Keratinocyte (primary cell): ENCODE measurements around the gene FXN. TPM values are rescaled to one million over a fixed set of nuclear protein-coding genes. Genes with fewer than 3 reads are reported as not detected.
A peak's percentile ranks its signal among the peaks of the same experiment; 100 is the strongest.
"Not testable (repeated sequence)": the region's sequence is repeated elsewhere in the genome, so short reads cannot be mapped to it uniquely, and the experiment has no call there.

Source experiments
- DNase-seq: peaks from one replicate; pipeline ENCODE4 v3.0.0-alpha.2; 2011; ENCODE audit warnings: low read depth, missing footprints, low spot score
- FAIRE-seq: peaks from 2 replicates; lab custom pipeline; 2011; peaks lifted over from hg19 to GRCh38; lab: Jason Lieb, UNC
- H2AFZ ChIP-seq: 2 replicates; pipeline ENCODE4 v1.6.0; 2012; ENCODE audit warnings: low read length, control low read depth, inconsistent platforms; ENCODE audit not compliant: control insufficient read depth
- H3K27ac ChIP-seq: 2 replicates; pipeline ENCODE4 v1.5.1; 2011; ENCODE audit warnings: low read length; ENCODE audit not compliant: control insufficient read depth, insufficient read depth
- H3K27me3 ChIP-seq: 3 replicates; pipeline ENCODE4 v1.6.0; 2011; ENCODE audit warnings: low read length; ENCODE audit not compliant: control insufficient read depth, insufficient read depth; ENCODE audit errors: extremely low read depth
- H3K36me3 ChIP-seq, 2 experiments: 2 replicates in 1 of 2; 3 replicates in 1 of 2; pipeline ENCODE4 v1.5.1; 2011; ENCODE audit warnings: low read length in 2 of 2, mild to moderate bottlenecking in 1 of 2; ENCODE audit not compliant: control insufficient read depth in 2 of 2, insufficient read depth in 2 of 2; ENCODE audit errors: extremely low read depth in 1 of 2
- H3K4me1 ChIP-seq: 3 replicates; pipeline ENCODE4 v1.5.1; 2011; ENCODE audit warnings: low read length; ENCODE audit not compliant: control insufficient read depth, insufficient read depth; ENCODE audit errors: extremely low read depth
- H3K4me2 ChIP-seq: 3 replicates; pipeline ENCODE4 v1.6.0; 2011; ENCODE audit warnings: low read depth, low read length; ENCODE audit not compliant: control insufficient read depth, insufficient read depth; ENCODE audit errors: extremely low read depth
- H3K4me3 ChIP-seq, 3 experiments: fragments of 200-600 bp in 1 of 3; sonication (generic) in 1 of 3; 2 replicates in 2 of 3; 3 replicates in 1 of 3; pipeline ENCODE4 v1.5.1; 2011 to 2016; ENCODE audit warnings: low read length in 3 of 3, mild to moderate bottlenecking in 3 of 3, control low read depth in 2 of 3, inconsistent platforms in 1 of 3, low read depth in 1 of 3, mixed read lengths in 1 of 3, mixed run types in 1 of 3, moderate library complexity in 1 of 3; ENCODE audit not compliant: control insufficient read depth in 2 of 3, insufficient read depth in 2 of 3; ENCODE audit errors: extremely low read depth in 1 of 3
- H3K79me2 ChIP-seq: 2 replicates; pipeline ENCODE4 v1.6.0; 2012; ENCODE audit warnings: low read length; ENCODE audit not compliant: control insufficient read depth, insufficient read depth
- H3K9ac ChIP-seq: 3 replicates; pipeline ENCODE4 v1.6.0; 2011; ENCODE audit warnings: low read length; ENCODE audit not compliant: control insufficient read depth, insufficient read depth; ENCODE audit errors: extremely low read depth
- H3K9me1 ChIP-seq: 3 replicates; pipeline ENCODE4 v1.6.0; 2011; ENCODE audit warnings: low read length; ENCODE audit not compliant: control insufficient read depth, insufficient read depth; ENCODE audit errors: extremely low read depth
- H3K9me3 ChIP-seq: 2 replicates; pipeline ENCODE4 v1.5.1; 2012; ENCODE audit warnings: low read depth, low read length; ENCODE audit not compliant: control insufficient read depth
- H4K20me1 ChIP-seq: 3 replicates; pipeline ENCODE4 v1.6.0; 2011; ENCODE audit warnings: low read length; ENCODE audit not compliant: control insufficient read depth, insufficient read depth; ENCODE audit errors: extremely low read depth
- EZH2 ChIP-seq: IDR thresholded peaks from one replicate; pipeline ENCODE4 v1.6.1; 2012; ENCODE audit warnings: inconsistent platforms, mild to moderate bottlenecking, low read length, moderate library complexity
- dilution Hi-C: fragments of 300-500 bp; cut with MboI; formaldehyde crosslinking; loops from one replicate; pipeline ENCODE4 v1.7.0; 2020; ENCODE audit warnings: low sequenced_read_pairs; ENCODE audit not compliant: extremely low pct_ligation_motif_present
- polyA plus RNA-seq, 5 experiments: library from polyadenylated mRNA; depleted of rRNA in 3 of 5; stranded (reverse) in 3 of 5; stranded (forward) in 1 of 5; unstranded in 1 of 5; fragments of >200 nt; gene quantifications; 1 replicate in 1 of 5; 2 replicates in 3 of 5; 3 replicates in 1 of 5; pipeline versions ENCODE4 v1.2.1 to v1.2.3, GENCODE V29; 2011 to 2012; ENCODE audit warnings: missing spikeins in 2 of 5, low read depth in 1 of 5, low replicate concordance in 1 of 5
- TF ChIP-seq, protein P1 (sequence below), 3 experiments: IDR thresholded peaks in 1 of 3; conservative IDR thresholded peaks in 1 of 3; optimal IDR thresholded peaks in 1 of 3; 2 replicates in 2 of 3; 3 replicates in 1 of 3; pipeline versions ENCODE3 to v1.5.1; 2011; ENCODE audit warnings: low read length in 3 of 3, mild to moderate bottlenecking in 3 of 3, moderate library complexity in 2 of 3, control low read depth in 1 of 3, inconsistent platforms in 1 of 3; ENCODE audit not compliant: insufficient read depth in 2 of 3; ENCODE audit errors: extremely low read depth in 1 of 3

Gene FXN
- polyA plus RNA-seq, 1 donor (not counting 4 experiments of a cell fraction or from before 2014, with no cell fraction given) = 24.3 TPM

DNA sequence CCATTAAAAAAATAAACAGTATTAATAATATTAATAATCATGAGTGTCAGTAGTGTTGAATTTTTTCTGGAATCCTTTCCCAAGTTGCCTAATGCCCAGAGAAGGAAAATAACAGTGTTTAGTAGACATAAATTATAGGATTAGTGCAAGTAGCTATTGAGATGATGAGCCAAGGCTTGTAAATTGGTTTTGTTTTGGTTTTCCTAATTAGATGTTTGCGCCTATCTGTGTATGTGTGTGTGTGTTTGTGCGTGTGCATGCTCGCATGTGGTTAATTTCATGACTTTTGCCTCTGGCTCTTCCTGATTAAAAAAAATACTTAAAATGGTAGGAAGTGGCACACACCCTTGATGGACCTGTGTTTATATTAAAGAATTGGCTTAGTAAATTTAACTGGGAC is 55.4 kb downstream of the FXN start:
- Histone ChIP-seq H3K27ac (no peak overlapping the region), H3K4me2 (peak overlapping the region; percentile 1), H3K79me2 (no peaks in the 10 kb centered on the region), H3K4me1 (peaks cover 7% of the 10 kb centered on the region), H3K9ac (no peak overlapping the region), H4K20me1 (no peaks in the 10 kb centered on the region), H3K36me3 (no peaks in the 10 kb centered on the region), H3K9me1 (no peaks in the 10 kb centered on the region), H3K27me3 (no peaks in the 10 kb centered on the region), H2AFZ (no peak overlapping the region), H3K9me3 (no peaks in the 10 kb centered on the region), H3K4me3 (no peak overlapping the region)
- dilution Hi-C loops = no loop called here
- no peak for TF ChIP-seq EZH2
- TF ChIP-seq, protein P1, sequence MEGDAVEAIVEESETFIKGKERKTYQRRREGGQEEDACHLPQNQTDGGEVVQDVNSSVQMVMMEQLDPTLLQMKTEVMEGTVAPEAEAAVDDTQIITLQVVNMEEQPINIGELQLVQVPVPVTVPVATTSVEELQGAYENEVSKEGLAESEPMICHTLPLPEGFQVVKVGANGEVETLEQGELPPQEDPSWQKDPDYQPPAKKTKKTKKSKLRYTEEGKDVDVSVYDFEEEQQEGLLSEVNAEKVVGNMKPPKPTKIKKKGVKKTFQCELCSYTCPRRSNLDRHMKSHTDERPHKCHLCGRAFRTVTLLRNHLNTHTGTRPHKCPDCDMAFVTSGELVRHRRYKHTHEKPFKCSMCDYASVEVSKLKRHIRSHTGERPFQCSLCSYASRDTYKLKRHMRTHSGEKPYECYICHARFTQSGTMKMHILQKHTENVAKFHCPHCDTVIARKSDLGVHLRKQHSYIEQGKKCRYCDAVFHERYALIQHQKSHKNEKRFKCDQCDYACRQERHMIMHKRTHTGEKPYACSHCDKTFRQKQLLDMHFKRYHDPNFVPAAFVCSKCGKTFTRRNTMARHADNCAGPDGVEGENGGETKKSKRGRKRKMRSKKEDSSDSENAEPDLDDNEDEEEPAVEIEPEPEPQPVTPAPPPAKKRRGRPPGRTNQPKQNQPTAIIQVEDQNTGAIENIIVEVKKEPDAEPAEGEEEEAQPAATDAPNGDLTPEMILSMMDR (optimal IDR thresholded peaks at IDR 0.05 in 1 of 3, IDR thresholded peaks at IDR 0.05 in 1 of 3, conservative IDR thresholded peaks at IDR 0.05 in 1 of 3; ENCODE audit: extremely low read depth in 1 of 3, insufficient read depth in 2 of 3, low read length in 3 of 3) = no peak
- no peak for DNase-seq
- FAIRE-seq = no peak

GRCh38 chr9:69093471-69094103 is 58.0 kb downstream of the FXN start:
- no peaks in the 10 kb centered on the region for H4K20me1 ChIP-seq
- H3K79me2 ChIP-seq = no peaks in the 10 kb centered on the region
- H3K27me3 ChIP-seq = no peaks in the 10 kb centered on the region
- DNase-seq (no peak), FAIRE-seq (no peak)
- H3K9me3 ChIP-seq = no peaks in the 10 kb centered on the region
- no peaks in the 10 kb centered on the region for H3K36me3 ChIP-seq
- dilution Hi-C loops = no loop called here
- H3K9me1 ChIP-seq = no peaks in the 10 kb centered on the region
- TF ChIP-seq EZH2 = no peak
- TF ChIP-seq, protein P1 (optimal IDR thresholded peaks at IDR 0.05 in 1 of 3, IDR thresholded peaks at IDR 0.05 in 1 of 3, conservative IDR thresholded peaks at IDR 0.05 in 1 of 3; ENCODE audit: extremely low read depth in 1 of 3, insufficient read depth in 2 of 3, low read length in 3 of 3) = no peak
- H3K27ac ChIP-seq = no peak overlapping the region
- peaks cover 19% of the 10 kb centered on the region for H3K4me1 ChIP-seq
- no peak overlapping the region for H3K4me3 ChIP-seq
- H3K4me2 ChIP-seq = no peak overlapping the region
- H3K9ac ChIP-seq = no peak overlapping the region
- no peak overlapping the region for H2AFZ ChIP-seq

- DNase-seq, H4K20me1 ChIP-seq, FAIRE-seq, H3K36me3 ChIP-seq, H2AFZ ChIP-seq, H3K4me3 ChIP-seq, H3K9me1 ChIP-seq, H3K9ac ChIP-seq, H3K4me2 ChIP-seq, H3K27me3 ChIP-seq, H3K79me2 ChIP-seq, dilution Hi-C loops, H3K9me3 ChIP-seq, H3K27ac ChIP-seq: not testable (repeated sequence)
- H3K4me1 ChIP-seq = peaks cover 17% of the 10 kb centered on the region
Measured at GRCh38 chr9:69094361-69095135, 59.0 kb downstream of the FXN start.
